Prostate gland (tissue), 2 donors: Measurements from ENCODE around the gene TIMM22.

Experiments
- CTCF ChIP-seq, 4 experiments: fragments of 200-600 bp in 2 of 4; fragments of 450-650 bp in 2 of 4; sonication (generic) in 2 of 4; IDR thresholded peaks; 1 replicate in 3 of 4; 2 replicates in 1 of 4; pipeline ENCODE4 v1.5.1; 2016 to 2019; ENCODE audit warnings: antibody characterized with exemption in 4 of 4, mild to moderate bottlenecking in 2 of 4, moderate library complexity in 2 of 4
- POLR2A ChIP-seq: fragments of 450-650 bp; IDR thresholded peaks from one replicate; pipeline ENCODE4 v1.6.1; 2016; ENCODE audit warnings: antibody characterized with exemption, mild to moderate bottlenecking
- POLR2AphosphoS5 ChIP-seq: sonication (generic); formaldehyde crosslinking; IDR thresholded peaks from one replicate; pipeline ENCODE4 v1.6.1; 2017; ENCODE audit warnings: antibody characterized with exemption

DNA sequence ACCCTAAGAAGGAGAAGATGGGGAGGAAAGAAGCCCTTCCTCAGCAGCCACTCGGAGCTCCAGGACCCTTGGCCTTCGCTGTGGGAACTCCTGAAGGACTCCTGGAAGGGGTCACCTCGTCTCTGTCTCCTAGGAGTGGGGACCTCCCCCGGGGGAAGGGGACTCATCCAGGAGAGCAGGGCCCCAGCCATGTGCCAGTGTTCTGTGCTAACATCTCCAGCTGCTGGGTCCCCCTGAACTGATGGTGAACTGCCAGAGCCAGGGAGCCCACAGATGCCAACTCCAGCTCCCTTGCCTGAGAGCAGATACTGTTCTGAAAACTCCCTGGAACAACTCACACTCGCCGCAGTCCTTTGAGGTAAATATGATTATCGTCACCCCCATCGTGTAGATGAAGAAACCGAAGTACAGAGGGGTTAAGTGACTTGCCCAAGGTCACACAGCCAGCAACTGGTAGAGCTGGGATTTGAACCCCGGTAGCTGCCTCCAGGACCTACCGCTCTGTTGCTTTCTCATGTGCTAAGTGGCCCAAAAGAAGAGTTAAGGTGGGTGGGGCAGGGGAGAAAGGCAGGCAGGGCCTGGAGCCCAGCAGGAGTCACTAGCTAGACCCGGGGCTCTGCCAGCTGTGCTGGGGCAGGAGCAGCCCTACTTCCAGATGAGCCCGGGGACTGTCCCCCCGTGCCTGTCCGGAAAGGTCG lies 10.5 kb downstream of the TIMM22 start:
- TF ChIP-seq CTCF (IDR thresholded peaks at IDR 0.05) = no peak
- TF ChIP-seq POLR2A = no peak
- no peak for TF ChIP-seq POLR2AphosphoS5
